SH-SY5Y (cell line): ENCODE results near the gene RPUSD4.

ENCODE experiments used
- GATA2 ChIP-seq: IDR thresholded peaks from 2 replicates; pipeline ENCODE4 v1.6.1; 2011; ENCODE audit warnings: mild to moderate bottlenecking, low read depth, low read length
- GATA3 ChIP-seq: IDR thresholded peaks from 2 replicates; pipeline ENCODE4 v1.6.1; 2011; ENCODE audit warnings: low read depth, mild to moderate bottlenecking, low read length, moderate library complexity

RPUSD4 gene

DNA sequence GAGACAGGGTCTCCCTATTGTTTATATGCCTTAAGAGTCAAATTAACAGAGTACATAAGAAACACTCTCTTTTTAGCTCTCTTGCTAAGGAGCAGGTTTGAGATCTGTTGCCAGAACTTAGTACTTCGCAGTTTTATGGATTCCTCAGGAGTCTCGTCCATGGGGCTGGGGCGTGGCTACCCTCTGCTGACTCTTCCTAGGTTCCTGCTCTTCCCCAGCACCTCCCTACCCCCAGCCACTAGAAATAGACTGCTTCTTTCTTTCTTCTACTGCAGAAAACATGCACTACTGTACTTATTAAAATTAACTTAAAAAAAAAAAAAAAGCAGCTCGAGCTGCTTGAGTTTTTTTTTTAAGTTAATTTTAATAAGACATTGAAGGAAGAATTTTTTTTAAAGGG lies 8.1 kb upstream of the RPUSD4 start:
- TF ChIP-seq GATA3 (no peak), GATA2 (no peak)

DNA sequence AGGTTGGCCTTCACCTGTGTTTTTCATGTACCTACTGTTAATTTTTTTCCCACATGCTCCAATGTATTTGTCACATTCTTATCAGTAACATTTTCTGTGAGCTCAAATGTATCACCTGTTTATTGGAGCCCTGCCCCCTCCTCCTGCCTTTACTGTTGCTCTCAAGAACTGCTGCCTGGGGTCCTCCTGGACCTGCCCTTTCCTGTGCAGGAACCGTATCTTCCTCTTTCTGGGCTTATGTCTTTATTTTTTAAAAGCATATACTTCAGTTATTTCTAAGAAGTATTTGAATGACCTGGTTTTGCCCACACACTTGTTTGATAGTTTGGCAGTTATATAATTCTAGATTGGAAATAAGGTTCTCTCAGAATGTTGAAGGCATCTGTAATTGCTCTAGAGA lies 6.0 kb upstream of the RPUSD4 start:
- TF ChIP-seq GATA3: no peak

DNA sequence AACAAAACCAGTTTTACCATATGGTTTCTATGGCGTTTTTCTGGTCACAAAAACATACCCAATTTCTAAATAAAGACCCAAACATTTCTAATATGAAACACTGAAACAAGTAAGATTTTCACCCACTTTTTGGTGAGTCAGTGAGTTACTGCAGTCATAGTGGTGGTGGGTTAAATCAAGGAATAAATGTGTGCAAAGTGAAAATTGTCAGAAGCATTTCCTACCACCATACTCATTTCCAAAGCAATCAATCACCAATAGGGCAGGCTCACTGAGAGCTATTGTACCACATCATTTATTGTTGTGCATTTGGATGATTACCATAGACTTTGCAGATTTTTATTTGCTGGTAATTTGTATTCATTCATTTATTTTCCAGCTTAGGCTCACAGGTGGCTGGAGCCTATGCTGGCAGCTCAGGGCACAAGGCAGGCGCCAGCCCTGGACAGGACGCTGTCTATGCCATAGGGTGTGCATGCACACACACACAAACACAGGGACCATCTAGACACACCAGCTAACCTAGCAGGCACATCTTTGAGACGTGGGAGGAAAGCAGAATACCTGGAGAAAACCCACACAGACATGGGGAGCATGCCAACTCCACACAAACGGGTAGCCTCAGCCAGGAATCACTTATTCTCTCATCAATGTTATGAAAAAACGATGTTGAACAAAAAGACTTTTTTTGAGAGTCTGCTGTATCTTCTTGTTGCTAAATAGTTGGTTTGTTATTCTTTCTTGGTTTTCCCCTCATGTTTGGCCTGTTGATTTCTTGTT lies 5.3 kb upstream of the RPUSD4 start:
- TF ChIP-seq GATA2: no peak
- TF ChIP-seq GATA3: no peak

DNA sequence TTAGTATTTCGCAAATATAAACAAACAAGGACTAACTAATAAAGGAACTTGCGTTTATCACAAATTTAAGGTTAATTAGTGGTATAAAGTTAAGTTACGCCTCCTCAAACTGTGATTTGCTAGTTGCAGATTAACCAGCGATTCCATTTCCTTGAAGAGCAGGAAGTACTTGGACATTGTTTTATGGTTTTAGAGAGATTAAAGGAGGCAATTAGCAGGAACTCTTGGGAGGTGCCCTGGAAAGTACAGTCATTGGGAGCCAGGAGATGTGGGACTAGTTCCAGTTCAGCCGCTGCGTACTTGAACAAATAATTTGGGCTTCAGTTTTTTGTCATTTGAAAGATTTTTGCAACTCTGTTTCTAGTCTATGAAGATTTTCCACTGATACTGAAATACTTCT lies 3.4 kb upstream of the RPUSD4 start:
- TF ChIP-seq GATA3 (no peak), GATA2 (no peak)

DNA sequence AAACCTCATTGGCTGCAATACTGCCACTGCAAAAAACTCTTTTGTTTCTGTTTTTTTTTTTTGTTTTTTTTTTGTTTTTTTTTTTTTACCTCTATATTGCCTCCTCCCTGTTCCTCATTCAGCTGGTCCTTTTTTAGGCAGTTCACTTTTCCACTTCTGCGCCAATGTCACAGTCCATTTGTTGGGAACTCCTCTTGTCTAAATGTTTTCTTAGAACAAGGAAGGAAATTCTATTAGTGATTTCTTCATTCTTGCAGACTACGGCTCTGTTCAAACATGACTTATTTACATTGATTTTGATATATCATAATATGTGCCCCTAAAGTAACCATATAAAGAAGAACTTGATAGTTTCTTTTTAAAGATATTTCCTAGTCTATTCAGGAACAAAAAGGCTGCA lies 3.0 kb upstream of the RPUSD4 start:
- TF ChIP-seq GATA3: no peak
- TF ChIP-seq GATA2: no peak

DNA sequence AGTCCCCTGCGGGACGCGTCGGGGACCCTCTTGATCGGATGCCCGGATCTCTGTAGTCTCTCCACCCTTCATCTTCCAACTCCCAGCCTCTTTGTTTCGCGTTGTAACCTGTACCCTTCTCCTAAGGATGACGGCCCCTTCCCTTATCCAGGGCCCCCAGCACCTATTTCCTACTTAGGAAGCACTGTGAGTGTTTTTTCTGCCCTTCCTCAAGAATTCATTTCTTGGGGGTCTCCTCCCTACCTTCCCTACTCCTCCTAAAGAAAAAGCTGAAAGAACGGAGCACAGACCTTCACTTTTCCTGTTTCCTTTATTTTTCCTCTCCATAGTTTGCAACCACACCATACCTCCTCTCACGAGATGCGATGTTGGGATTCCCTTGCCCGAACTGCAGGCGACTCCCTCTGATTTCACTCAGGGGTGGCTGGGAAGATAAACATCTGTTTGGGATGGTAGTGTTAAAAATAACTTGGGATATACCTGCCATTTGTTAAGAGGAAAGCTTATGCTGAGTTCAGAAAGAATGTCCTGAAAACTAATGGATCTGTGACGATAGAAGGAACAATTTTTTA lies 725 bp upstream of the RPUSD4 start:
- TF ChIP-seq GATA3: no peak
- no peak for TF ChIP-seq GATA2

DNA sequence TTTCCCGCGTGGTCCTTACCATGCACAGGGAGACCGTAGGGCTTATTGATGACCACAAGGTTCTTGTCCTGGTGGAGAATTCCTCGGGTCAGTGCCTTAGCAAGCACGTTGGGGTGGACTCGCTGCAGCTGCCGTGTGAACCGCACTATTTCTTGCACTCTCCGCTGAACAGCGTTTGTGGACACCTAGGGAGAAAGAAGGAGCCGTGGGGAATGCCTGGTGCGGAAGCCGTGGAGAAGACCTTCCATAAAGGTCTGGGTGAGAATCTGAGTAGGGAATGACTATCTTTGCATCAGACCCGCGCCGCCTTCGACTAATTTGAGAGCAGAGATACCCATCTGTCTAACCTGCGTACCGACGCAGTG lies 597 bp downstream of the RPUSD4 start:
- no peak for TF ChIP-seq GATA3
- peak; percentile 33; the same call in 1 of the 2 replicates for TF ChIP-seq GATA2

DNA sequence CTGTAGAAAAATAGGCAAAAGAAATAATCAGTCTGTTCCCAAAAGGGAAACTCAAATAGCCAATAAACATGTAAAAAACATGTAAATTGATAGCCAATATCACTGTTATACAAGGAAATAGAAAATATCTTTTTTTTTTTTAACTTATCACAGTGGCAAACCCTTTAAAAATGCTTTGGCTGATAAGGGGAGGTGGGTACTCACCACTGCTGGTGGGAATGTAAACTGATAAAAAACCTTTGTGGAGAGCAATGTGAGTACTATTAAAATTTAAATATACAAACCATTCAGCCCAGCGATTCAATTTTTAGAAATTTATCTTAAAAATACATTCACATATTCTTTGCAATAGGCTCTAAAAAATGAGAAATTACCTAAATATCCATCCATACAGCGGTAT lies 3.6 kb downstream of the RPUSD4 start:
- TF ChIP-seq GATA2 (no peak), GATA3 (no peak)

DNA sequence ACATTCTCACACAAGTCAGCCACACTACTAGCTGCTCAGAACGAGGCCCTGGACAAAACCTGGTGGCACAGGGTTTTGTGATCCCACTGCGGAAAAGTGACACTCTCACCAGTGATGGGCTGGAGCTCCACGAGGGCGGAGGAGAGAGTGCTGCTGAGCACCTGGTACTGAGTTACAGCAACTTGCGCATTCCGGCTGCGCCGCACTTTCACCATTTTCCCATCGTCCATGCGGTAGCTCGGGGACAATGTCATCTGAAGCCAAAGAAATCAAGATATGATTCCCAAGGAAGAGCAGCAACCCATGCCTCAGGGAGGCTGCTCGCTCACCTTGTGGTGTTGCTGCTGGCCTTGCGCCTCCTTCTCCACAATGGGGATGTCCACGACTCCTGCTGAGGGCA lies 6.1 kb downstream of the RPUSD4 start:
- TF ChIP-seq GATA3: no peak
- TF ChIP-seq GATA2: no peak

DNA sequence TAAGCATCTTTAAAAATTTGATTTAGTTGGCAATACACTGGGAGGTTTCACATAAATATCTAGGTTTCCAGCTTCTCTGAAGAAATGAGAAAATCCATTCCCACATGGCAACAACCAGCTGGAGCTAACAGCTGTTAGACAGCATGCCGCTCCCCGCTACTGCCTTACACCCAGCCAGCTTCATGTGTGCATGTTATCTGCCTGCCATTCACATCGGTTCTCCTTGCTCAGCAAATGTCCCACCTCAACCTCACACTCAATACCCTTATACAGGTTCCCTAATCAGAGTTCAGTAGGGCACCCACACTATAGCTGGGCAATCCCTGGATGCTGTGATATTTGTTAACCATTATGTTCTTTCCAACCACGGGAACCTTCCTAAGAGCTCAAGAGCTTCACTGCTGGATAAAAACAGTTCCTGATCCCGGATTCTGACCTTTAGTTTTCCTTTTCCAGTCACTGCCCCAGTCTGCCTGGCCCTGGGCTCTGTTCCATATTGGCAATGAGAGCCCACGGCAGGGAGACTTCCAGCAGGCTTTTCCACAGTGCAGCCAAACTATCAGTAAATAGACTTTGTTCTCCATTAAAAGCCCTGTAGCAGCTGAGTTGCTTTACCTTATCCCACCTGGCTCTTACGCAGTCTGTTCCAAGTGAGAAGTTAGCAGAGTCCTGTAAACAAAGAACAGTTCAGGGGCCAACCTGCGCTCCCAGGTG lies 8.6 kb downstream of the RPUSD4 start:
- TF ChIP-seq GATA2: no peak
- no peak for TF ChIP-seq GATA3

DNA sequence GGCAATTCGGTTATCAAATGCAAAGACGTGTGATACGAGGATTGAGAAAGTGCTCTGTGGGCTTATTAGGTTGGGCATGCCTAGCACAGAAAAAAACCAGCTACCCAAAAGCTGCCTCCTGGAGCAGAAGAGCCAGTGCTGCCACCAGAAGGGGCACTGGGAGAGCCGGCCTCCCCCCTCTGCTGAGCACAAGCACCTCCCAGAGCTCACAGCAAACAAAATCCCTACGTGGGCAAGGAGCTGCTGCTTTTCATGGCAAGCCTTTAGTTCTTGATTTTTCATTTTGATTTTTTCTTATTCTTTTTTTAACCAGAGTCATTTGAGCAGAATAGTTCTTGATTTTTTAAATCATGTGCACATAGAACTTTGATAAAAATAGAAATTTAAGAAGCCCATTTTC lies 12.8 kb downstream of the RPUSD4 start:
- TF ChIP-seq GATA2 (no peak), GATA3 (no peak)

DNA sequence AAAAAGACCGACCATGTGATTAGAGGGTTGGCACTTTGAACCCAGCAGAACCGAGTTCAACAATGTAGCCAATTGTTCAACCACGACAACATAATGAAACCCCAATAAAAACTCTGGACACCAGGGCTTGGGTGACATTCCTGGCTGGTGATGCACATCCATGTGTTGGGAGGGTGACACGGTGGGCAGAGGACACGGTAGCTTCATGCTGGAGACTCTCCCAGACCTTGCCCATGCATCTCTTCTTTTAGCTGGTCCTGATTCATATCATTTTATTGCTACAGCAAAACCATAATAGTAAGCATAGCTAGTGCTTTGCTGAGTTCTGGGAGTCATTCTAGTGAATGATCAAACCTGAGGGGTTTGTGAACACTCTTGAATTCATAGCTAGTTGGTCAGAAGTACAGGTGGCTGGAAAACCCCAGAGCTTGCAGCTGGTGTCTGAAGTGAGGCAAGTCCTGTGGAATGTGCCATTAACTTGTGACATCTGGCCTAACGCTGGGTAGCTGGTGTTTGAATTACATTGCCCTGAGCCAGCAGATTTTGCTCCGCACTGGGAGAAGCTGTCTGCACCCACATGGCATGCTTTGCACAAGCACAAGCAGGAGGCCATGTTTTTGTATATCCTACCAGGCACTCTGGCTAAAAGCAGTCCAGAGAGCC lies 14.0 kb downstream of the RPUSD4 start:
- TF ChIP-seq GATA3 (no peak), GATA2 (no peak)

DNA sequence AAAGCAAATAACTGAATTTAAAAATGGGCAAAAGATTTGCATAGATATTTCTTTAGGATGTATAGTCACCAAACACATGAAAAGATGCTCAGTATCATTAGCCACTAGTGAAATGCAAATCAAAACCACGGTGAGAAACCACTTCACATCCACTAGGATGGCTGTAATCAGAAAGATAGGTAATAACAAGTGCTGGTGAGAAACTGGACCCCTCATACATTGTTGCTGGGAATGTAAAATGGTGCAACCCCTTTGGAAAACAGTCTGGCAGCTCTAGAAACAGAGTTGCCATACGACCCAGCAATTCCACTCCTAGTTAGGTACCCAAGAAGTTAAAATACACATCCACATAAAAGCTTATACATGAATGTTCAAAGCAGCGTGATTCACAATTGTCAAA lies 16.3 kb downstream of the RPUSD4 start:
- TF ChIP-seq GATA3: no peak

DNA sequence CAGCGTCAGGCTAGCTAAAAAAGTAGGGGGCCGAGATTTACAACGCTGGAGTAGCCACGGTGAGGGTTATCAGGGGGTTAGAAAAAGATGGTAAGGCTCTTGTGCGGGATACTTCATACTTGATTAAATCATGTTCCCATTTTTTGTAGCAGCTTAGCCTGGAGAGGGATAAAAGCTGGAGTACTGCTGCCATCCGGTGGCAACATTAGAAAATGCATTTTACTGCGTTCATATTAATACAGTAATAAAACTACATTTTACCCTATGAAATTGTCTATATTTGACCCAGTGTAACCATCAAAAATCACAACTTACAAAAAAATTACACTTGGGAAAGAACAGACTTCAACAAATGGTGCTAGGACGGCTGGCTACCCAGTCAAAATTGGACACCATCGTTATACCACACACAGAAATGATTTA lies 17.3 kb downstream of the RPUSD4 start:
- TF ChIP-seq GATA3: no peak
- no peak for TF ChIP-seq GATA2

DNA sequence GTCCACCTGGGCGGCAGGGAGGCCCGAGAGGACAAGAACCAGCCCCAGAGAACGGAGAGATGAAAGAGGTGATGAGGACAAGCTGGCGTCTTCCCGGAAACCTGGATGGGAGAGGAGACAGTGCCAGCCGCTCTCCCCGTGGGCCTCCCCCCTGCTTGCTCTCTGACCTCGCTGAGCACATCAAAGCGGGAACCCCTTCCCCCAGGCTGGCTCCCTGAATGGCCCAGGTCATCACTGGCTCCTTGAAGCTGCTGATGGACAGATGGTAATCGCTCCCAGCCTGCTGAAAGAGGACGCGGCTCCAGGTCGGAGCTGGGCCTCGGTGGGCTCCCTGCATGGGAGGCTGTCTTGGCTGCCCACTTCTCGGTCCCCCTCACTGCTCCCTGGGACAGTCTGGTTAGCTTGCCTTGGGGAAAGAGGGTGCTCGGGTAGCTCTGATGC lies 18.4 kb downstream of the RPUSD4 start:
- no peak for TF ChIP-seq GATA2
- TF ChIP-seq GATA3: no peak
